Smooth muscle cell (in vitro differentiated cells): Measurements from ENCODE around the gene CALU. TPM values are rescaled to one million over a fixed set of nuclear protein-coding genes. Genes with fewer than 3 reads are reported as not detected.

ENCODE experiments used
- DNase-seq: peaks from one replicate; lab custom pipeline; 2025; ENCODE audit not compliant: unreplicated experiment; lab: John Stamatoyannopoulos, UW
- H2AFZ ChIP-seq: fragments of 200-600 bp; sonication (generic); 2 replicates; pipeline ENCODE4 v1.6.0; 2016; ENCODE audit warnings: antibody characterized with exemption, low read depth, mild to moderate bottlenecking
- H3F3A ChIP-seq: fragments of 200-600 bp; sonication (generic); 2 replicates; pipeline ENCODE4 v1.6.0; 2017; ENCODE audit warnings: antibody characterized with exemption, low read depth
- H3K27ac ChIP-seq: fragments of 200-600 bp; sonication (generic); 2 replicates; pipeline ENCODE4 v1.5.1; 2016; ENCODE audit warnings: low read depth, mild to moderate bottlenecking
- H3K27me3 ChIP-seq: fragments of 200-600 bp; sonication (generic); 2 replicates; pipeline ENCODE4 v1.6.1; 2016; ENCODE audit warnings: low read depth, mild to moderate bottlenecking
- H3K36me3 ChIP-seq: fragments of 200-600 bp; sonication (generic); 2 replicates; pipeline ENCODE4 v1.5.1; 2016; ENCODE audit warnings: low read depth
- H3K4me1 ChIP-seq: fragments of 200-600 bp; sonication (generic); 2 replicates; pipeline ENCODE4 v1.5.1; 2016; ENCODE audit warnings: low read depth
- H3K4me2 ChIP-seq: fragments of 200-600 bp; sonication (generic); 2 replicates; pipeline ENCODE4 v1.6.0; 2016; ENCODE audit warnings: mild to moderate bottlenecking
- H3K4me3 ChIP-seq: fragments of 200-600 bp; sonication (generic); 2 replicates; pipeline ENCODE4 v1.5.1; 2016; ENCODE audit warnings: mild to moderate bottlenecking
- H3K79me2 ChIP-seq: fragments of 200-600 bp; sonication (generic); 2 replicates; pipeline ENCODE4 v1.6.0; 2016; ENCODE audit warnings: low read depth, mild to moderate bottlenecking
- H3K9ac ChIP-seq: fragments of 200-600 bp; sonication (generic); 2 replicates; pipeline ENCODE4 v1.6.0; 2016; ENCODE audit warnings: low read depth
- H3K9me3 ChIP-seq: fragments of 200-600 bp; sonication (generic); replicated peaks from 2 replicates; pipeline ENCODE4 v1.5.1; 2016; ENCODE audit warnings: low read depth
- H4K20me1 ChIP-seq: fragments of 200-600 bp; sonication (generic); 2 replicates; pipeline ENCODE4 v1.6.0; 2016; ENCODE audit warnings: low read depth
- CTCF ChIP-seq: fragments of 200-600 bp; sonication (generic); IDR thresholded peaks from 2 replicates; pipeline ENCODE4 v1.5.1; 2017; ENCODE audit warnings: borderline replicate concordance, mild to moderate bottlenecking, antibody characterized with exemption; ENCODE audit not compliant: insufficient read depth, poor library complexity, severe bottlenecking
- WGBS: methylation state at CpG from one replicate; pipeline ENCODE4 v1.1.7; 2016; ENCODE audit warnings: low lambda C conversion rate; 5-methylcytosine and 5-hydroxymethylcytosine counted together
- polyA plus RNA-seq: library from polyadenylated mRNA; unstranded; fragments of >200 nt; fragmentation: Nextera tagmentation; extraction: Ambion mirVana; gene quantifications from 2 replicates; pipeline ENCODE4 v1.2.1, GENCODE V29; 2016
- total RNA-seq: library from RNA; depleted of rRNA; stranded (reverse); fragments of >200 nt; gene quantifications from 2 replicates; pipeline ENCODE4 v1.2.3, GENCODE V29; 2014

The CALU gene
- total and polyA plus RNA-seq, 2 experiments from 2014 or later: 679 to 783 TPM

DNA sequence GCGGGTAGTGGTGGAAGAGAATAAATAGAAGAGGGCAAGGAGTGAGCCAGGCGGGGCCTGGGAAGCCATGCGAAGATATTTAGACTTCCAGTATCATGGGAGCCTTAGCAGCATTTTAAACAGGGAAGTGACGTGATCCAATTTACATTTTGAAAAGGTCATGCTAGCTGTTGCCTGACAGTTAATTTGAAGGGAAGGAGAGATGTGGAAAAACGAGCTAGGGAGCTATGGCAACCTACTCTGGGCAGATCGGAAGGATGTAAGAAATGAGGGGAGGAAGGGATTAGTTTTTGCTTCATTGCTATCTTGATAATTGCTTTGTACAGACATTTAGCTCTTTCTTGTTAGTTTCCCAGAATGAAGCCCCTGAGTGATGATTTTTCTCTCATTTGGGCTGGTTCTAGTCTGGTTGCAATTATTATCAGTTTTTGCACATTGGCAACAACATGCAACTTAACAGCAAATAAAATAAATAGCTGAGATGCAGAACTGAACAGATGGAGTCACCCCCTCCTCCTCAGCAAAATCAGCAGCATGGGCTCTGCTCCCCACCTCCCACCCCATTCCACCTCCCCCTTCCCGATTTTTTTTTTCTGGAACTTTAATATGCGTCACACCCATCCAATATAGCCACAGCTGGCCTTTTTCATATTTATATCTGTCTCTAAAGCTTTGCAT lies 13.0 kb upstream of the CALU start:
- TF ChIP-seq CTCF: no peak
- H3K79me2 ChIP-seq: no peaks in the 10 kb centered on the region
- no peaks in the 10 kb centered on the region for H3K36me3 ChIP-seq
- 86% methylated on average over 8 of the region's 8 CpGs for WGBS
- no peaks in the 10 kb centered on the region for H3K9me3 ChIP-seq
- no peak overlapping the region for H2AFZ ChIP-seq
- no peak overlapping the region for H3K9ac ChIP-seq
- H3K27ac ChIP-seq: no peak overlapping the region
- peaks cover 6% of the 10 kb centered on the region for H3K27me3 ChIP-seq
- no peaks in the 10 kb centered on the region for H3F3A ChIP-seq
- H3K4me2 ChIP-seq: no peak overlapping the region
- H3K4me3 ChIP-seq: no peak overlapping the region
- H3K4me1 ChIP-seq: peaks cover 6% of the 10 kb centered on the region
- DNase-seq: no peak
- no peaks in the 10 kb centered on the region for H4K20me1 ChIP-seq

DNA sequence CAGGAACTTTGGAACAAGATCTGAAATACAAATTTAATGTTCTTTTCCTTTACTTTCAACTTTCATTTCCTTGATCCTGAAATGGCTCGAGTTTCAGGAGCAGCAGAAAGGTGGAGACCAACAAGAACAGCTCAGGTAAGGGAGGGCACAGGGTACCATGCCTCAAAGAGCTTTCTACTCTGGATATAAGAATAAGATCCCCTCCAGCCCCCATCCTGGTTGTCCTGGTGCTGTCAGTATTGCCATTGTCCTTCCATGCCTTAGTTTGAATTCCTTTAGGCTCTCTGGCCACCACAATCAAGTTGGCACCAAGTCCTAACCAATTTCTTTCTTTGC lies 12.5 kb upstream of the CALU start:
- peaks cover 5% of the 10 kb centered on the region for H3K27me3 ChIP-seq
- H3K4me2 ChIP-seq: no peak overlapping the region
- H3K4me3 ChIP-seq: no peak overlapping the region
- H3K9me3 ChIP-seq: no peaks in the 10 kb centered on the region
- H3K36me3 ChIP-seq: no peaks in the 10 kb centered on the region
- H3K9ac ChIP-seq: no peak overlapping the region
- peaks cover 6% of the 10 kb centered on the region for H3K4me1 ChIP-seq
- WGBS: 72% methylated on average over 1 of the region's 1 CpG
- no peak for TF ChIP-seq CTCF
- no peaks in the 10 kb centered on the region for H3K79me2 ChIP-seq
- H3F3A ChIP-seq: no peaks in the 10 kb centered on the region
- no peak overlapping the region for H2AFZ ChIP-seq
- H4K20me1 ChIP-seq: no peaks in the 10 kb centered on the region
- DNase-seq: no peak
- no peak overlapping the region for H3K27ac ChIP-seq

DNA sequence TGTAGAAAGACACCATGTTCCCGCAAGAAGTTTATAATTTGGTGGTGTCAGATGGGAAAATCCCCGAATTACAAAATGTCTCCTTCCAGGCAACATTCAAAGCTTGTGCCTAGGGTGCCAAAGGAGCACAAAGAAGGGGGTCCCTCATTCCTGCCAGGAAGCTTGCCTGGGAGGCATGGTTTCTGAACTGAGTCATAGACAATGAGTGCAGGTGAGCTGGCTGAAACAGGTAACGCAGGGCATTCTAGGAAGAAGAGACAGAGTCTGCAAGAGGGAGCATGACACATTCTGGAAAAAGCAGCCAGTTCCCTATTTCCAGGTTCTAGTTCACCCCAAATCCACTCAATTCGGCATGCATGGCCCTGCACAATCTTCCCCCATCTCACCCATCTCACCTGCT lies 11.9 kb upstream of the CALU start:
- WGBS: 92% methylated on average over 4 of the region's 4 CpGs

More for the DNA sequence above, 11.9 kb upstream of the CALU start:
- no peak overlapping the region for H3K27ac ChIP-seq
- peaks cover 6% of the 10 kb centered on the region for H3K4me1 ChIP-seq
- H3K4me2 ChIP-seq: no peak overlapping the region
- no peaks in the 10 kb centered on the region for H3K9me3 ChIP-seq
- no peaks in the 10 kb centered on the region for H3K36me3 ChIP-seq
- no peaks in the 10 kb centered on the region for H3K27me3 ChIP-seq
- no peak for DNase-seq
- no peak overlapping the region for H3K4me3 ChIP-seq
- no peaks in the 10 kb centered on the region for H3F3A ChIP-seq
- no peak overlapping the region for H2AFZ ChIP-seq
- H3K9ac ChIP-seq: no peak overlapping the region
- H4K20me1 ChIP-seq: no peaks in the 10 kb centered on the region
- no peak for TF ChIP-seq CTCF
- no peaks in the 10 kb centered on the region for H3K79me2 ChIP-seq
